Skin of body (tissue), 2 donors: Measurements from ENCODE around the gene BICD2. TPM values are rescaled to one million over a fixed set of nuclear protein-coding genes. Genes with fewer than 3 reads are reported as not detected.

Experiments used
- DNase-seq: peaks from one replicate; lab custom pipeline; 2025; lab: John Stamatoyannopoulos, UW
- total RNA-seq: library from RNA; depleted of rRNA; stranded (reverse); fragments of >200 nt; gene quantifications from one replicate; pipeline ENCODE4 v1.2.3, GENCODE V29; 2014

The BICD2 gene
- total RNA-seq, 1 donor from 2014 or later, result 55.6 TPM

DNA sequence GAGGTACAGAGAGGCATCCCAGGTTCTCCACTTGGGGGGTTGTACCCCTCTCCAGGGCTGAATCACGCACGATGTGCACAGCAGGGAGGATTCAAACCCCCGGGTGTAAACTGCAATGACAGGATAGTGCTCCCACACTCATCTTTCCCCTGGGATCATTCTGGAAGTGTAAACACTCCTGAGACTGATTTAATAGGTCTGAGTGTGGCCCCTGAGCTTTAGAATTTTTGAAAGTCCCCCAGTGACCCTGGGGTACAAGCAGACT lies 16.5 kb downstream of the BICD2 start:
- no peak for DNase-seq

GRCh38 chr9:92747459-92748232 lies 17.0 kb downstream of the BICD2 start:
- no peak for DNase-seq

GRCh38 chr9:92746567-92747458 lies 17.8 kb downstream of the BICD2 start:
- no peak for DNase-seq

DNA sequence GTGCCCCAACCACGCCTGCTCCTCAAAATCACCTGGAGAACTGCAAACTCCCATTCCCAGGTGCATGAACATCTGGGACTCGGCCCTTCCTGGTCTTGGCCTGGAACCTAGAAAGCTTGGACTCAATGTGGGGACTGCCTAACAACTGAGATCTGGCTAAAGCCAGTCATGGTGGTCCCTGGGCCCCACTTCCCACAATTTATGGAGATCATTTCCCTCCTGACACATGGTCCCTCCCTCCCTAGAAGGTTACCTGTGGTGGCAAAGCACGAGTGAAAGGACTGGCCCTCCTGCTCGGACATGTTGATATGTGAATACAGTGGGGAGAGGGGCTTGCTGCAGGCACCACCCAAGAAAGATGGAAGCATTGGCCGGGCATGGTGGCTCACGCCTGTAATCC lies 18.8 kb downstream of the BICD2 start:
- no peak for DNase-seq

GRCh38 chr9:92745331-92745730 lies 19.3 kb downstream of the BICD2 start:
- DNase-seq, result no peak

DNA sequence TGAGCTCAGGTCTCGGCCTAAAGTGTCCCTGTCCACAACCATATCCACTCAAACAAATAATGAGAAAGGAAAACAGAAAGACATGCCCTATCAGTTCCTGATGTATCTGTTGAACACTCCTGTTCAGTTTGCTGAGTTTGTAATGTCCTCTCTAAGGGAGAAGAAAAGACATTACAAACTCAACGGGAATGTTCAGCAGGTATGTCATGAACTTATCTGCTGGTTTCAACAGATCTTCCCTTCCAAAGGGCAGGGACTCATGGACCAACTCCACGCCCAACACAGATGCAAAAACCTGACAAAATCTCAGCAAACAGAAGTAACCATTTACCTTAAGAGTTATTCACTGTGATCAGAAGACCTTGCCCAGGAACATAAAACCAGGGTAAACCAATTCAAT lies 23.7 kb downstream of the BICD2 start:
- DNase-seq, result no peak

GRCh38 chr9:92740446-92740961 lies 24.1 kb downstream of the BICD2 start:
- no peak for DNase-seq

DNA sequence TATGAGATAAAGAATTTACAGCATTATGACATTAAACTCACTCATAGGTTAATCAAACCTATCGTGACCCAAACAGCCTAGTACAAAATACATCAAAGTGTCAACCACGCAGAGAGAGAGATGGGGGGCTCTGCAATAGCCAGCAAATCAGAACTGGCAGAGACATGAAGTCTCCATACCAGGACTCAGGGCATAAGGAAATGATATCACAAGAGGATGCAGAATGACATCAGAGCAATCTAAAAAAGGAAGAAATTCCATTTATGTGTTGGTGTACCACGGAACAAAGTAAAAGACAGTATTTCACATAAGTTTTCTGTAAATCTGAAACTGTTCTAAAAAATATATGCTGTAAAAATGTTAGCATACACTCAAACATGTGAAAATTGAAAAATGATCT lies 24.6 kb downstream of the BICD2 start:
- peak; percentile 21 for DNase-seq

- DNase-seq, result no peak
Measured at GRCh38 chr9:92739346-92739970, 25.2 kb downstream of the BICD2 start.

DNA sequence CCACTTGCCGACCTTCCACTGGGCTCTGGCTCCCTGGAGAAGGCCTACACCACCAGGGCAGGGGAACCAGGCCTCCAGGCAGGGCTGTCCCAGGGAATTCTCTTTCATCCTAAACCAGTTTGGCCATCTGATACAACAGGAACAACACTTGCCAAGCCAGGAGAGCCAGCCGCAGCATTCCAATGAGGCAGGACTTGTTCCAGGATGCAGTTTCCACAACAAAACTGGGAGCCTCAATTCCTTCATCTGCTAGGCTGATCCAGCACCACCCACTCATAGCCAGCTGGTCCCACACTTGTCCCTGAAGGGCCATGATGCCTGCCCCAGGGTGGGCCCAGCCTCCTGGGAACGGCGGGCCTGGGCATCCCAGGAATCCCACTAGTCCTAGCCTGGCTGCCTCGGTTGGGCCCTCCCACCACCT lies 26.0 kb downstream of the BICD2 start:
- DNase-seq, result peak; percentile 20

DNA sequence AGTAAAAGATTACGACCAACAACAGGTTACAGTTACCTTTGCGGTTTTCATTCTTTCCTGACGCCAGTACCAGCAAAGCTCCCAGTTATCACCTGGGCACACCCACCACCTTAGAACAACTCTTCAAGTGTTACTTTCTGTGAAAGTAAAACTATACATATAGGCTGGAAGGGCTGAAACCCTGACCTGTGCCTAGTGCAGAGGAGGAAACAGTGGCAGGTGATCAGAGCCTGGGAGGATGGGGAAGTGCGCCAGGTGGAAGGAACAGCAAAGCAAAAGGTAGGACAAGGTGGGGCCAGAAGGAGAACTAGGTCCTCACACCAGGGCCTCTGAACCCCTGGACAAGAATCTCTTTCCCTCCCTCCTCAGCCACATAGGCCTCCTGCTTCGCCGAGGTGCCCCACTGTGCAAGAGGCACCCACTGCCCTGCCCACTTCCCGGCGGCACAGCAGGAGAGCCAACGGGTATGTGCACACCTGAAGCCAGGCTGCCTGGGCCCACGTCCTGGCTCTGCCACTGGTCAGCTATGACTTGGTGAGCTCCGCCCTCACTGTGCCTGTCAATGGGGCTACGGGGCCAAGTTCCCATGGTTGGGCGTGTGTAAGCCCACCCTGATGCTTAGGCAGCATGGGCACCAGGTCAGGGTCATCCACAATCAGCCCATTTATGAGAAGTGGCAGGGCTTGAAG lies 26.9 kb downstream of the BICD2 start:
- no peak for DNase-seq

DNA sequence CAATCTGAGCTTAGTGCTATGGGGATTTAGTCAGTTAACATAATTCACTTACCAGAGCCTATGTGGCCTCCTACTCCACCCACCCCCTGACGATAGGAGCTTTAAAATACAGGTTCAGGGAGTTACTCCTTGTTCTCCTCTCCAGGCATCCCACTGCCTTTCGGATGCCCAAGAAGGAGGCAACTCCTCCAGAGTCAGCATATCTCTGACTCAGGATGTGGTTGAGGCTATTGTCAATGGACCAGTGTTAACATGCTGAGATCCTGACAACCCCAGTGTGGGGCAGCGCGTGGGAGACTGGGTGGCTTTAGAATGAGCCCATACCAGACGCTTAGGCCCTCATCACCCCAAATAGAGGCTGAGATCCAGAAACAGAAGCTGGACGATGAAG lies 27.4 kb downstream of the BICD2 start:
- no peak for DNase-seq

DNA sequence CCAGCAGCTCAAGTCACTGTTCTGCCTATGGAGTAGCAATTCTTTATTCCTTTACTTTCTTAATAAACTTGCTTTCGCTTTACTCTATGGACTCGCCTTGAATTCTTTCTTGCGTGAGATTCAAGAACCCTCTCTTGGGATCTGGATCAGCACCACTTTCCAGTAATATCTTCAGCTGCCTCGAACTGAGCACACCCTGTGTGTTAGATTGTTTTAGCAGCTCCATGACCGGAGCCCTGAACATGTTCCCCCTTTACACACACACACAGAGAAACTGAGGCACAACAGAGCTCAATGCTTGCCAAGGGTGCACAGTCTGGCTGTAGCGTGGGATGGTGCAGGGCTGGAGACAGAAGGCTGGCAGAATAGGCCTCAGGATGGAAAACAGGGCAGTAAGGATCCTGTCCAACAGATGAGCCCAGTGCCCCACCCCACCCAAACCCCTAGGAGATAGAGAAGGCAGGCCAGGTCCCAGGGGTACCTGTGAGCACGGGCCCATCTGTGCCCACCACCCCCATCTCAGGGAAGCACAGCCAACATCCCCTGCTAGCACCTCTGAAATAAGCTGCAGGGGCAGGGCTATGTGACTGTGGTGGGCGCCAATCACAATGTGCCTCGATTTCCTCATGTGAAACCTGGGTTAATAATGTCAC lies 27.9 kb downstream of the BICD2 start:
- no peak for DNase-seq

- DNase-seq, result no peak
Measured at GRCh38 chr9:92735636-92736562, 28.7 kb downstream of the BICD2 start.

GRCh38 chr9:92734931-92735635 lies 29.6 kb downstream of the BICD2 start:
- DNase-seq, result no peak

DNA sequence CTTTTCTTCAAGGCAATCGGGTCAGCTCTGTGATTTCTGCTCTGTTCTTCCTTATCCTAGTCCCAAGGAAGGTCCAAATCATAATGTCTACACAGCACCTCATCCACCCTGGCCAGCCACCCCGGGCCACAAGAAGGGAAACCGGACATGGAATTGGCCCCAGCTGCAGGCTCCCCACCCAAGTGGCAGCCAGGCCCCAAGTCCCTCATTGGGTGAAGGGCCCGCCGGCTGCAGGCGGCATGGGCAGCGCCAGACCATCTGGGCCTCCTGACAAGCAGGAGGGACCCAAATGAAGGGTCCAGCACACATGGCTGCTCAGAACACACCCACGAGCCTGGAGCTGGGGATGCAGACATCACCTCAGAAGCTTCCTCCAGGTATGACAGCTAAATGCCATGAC lies 33.7 kb downstream of the BICD2 start:
- DNase-seq, result no peak

DNA sequence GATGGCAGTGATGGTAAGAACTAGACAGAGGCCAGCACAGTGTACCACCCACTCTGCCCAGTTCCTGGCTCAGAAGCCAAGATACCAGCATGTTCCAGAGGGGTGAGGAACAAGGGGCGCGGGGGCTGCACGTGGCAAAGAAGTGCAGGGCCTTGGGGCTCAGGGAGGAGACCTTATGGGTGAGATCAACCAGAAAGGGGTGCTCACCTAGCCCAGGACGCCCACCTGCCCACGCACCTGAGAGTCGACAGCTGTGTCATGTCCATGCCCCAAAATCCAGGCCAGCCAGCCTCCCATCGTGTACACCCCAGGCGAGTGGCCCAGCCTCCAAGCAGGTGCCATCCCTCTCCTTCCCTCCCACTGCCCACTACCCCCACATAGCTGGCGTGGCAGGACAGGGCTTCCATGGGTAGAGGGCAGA lies 34.9 kb downstream of the BICD2 start:
- DNase-seq, result no peak

- no peak for DNase-seq
Measured at GRCh38 chr9:92728831-92729734, 35.5 kb downstream of the BICD2 start.
